H9 (cell line): ENCODE measurements around the gene FBXL16. TPM values are rescaled to one million over a fixed set of nuclear protein-coding genes. Genes with fewer than 3 reads are reported as not detected.
A peak's percentile ranks its signal among the peaks of the same experiment; 100 is the strongest.

Experiments
- DNase-seq: peaks from one replicate; pipeline ENCODE4 v3.0.0-alpha.2; 2017
- H2AFZ ChIP-seq: one replicate; pipeline ENCODE4 v1.6.1; 2013; ENCODE audit warnings: mild to moderate bottlenecking, low read length, control low read depth, moderate library complexity
- H2AK5ac ChIP-seq: 2 replicates; pipeline ENCODE4 v1.6.1; 2013; ENCODE audit warnings: low read length, control low read depth, mixed read lengths; ENCODE audit not compliant: insufficient read length
- H2BK120ac ChIP-seq: one replicate; pipeline ENCODE4 v1.6.1; 2013; ENCODE audit warnings: low read depth, mild to moderate bottlenecking, low read length, control low read depth, inconsistent platforms; ENCODE audit not compliant: poor library complexity, severe bottlenecking
- H2BK12ac ChIP-seq: 2 replicates; pipeline ENCODE4 v1.6.1; 2013; ENCODE audit warnings: low read length, control low read depth, mixed read lengths, low read depth; ENCODE audit not compliant: insufficient read length
- H2BK15ac ChIP-seq: 2 replicates; pipeline ENCODE4 v1.6.1; 2013; ENCODE audit warnings: low read depth, low read length, control low read depth
- H2BK20ac ChIP-seq: one replicate; pipeline ENCODE4 v1.6.1; 2013; ENCODE audit warnings: low read depth, mild to moderate bottlenecking, low read length, control low read depth, inconsistent platforms; ENCODE audit not compliant: poor library complexity, severe bottlenecking
- H2BK5ac ChIP-seq: 2 replicates; pipeline ENCODE4 v1.6.1; 2013; ENCODE audit warnings: low read length, control low read depth, mixed read lengths; ENCODE audit not compliant: insufficient read length
- H3K14ac ChIP-seq: 2 replicates; pipeline ENCODE4 v1.6.1; 2013; ENCODE audit warnings: low read length, control low read depth; ENCODE audit not compliant: insufficient read depth
- H3K18ac ChIP-seq: 2 replicates; pipeline ENCODE4 v1.6.1; 2013; ENCODE audit warnings: low read depth, mild to moderate bottlenecking, mixed read lengths, low read length, control low read depth; ENCODE audit not compliant: insufficient read length
- H3K23ac ChIP-seq: 2 replicates; pipeline ENCODE4 v1.6.1; 2013; ENCODE audit warnings: low read length, control low read depth, mixed read lengths, low read depth; ENCODE audit not compliant: insufficient read length
- H3K23me2 ChIP-seq: 2 replicates; pipeline ENCODE4 v1.6.1; 2013; ENCODE audit warnings: low read depth, mild to moderate bottlenecking, mixed read lengths, low read length, control low read depth; ENCODE audit not compliant: insufficient read length, poor library complexity, severe bottlenecking
- H3K27ac ChIP-seq: 2 replicates; pipeline ENCODE4 v1.5.1; 2013; ENCODE audit warnings: low read length, control low read depth, mixed read lengths, low read depth; ENCODE audit not compliant: insufficient read length
- H3K27me3 ChIP-seq: 2 replicates; pipeline ENCODE4 v1.6.1; 2013; ENCODE audit warnings: low read length, control low read depth, inconsistent platforms; ENCODE audit not compliant: insufficient read depth
- H3K4ac ChIP-seq: 2 replicates; pipeline ENCODE4 v1.6.1; 2013; ENCODE audit warnings: low read depth, mild to moderate bottlenecking, control low read depth, inconsistent platforms, low read length, moderate library complexity
- H3K4me1 ChIP-seq: 2 replicates; pipeline ENCODE4 v1.6.1; 2013; ENCODE audit warnings: low read length, control low read depth, inconsistent platforms; ENCODE audit not compliant: insufficient read depth
- H3K4me2 ChIP-seq: 2 replicates; pipeline ENCODE4 v1.6.1; 2013; ENCODE audit warnings: low read length, control low read depth, mixed read lengths; ENCODE audit not compliant: insufficient read length, insufficient read depth
- H3K56ac ChIP-seq: 2 replicates; pipeline ENCODE4 v1.6.1; 2013; ENCODE audit warnings: low read depth, mild to moderate bottlenecking, mixed read lengths, low read length, control low read depth; ENCODE audit not compliant: insufficient read length
- H3K79me1 ChIP-seq: 2 replicates; pipeline ENCODE4 v1.6.1; 2013; ENCODE audit warnings: low read depth, mild to moderate bottlenecking, moderate library complexity, low read length, control low read depth, inconsistent platforms; ENCODE audit not compliant: insufficient read depth, poor library complexity, severe bottlenecking
- H3K79me2 ChIP-seq: 2 replicates; pipeline ENCODE4 v1.6.1; 2013; ENCODE audit warnings: low read length, control low read depth, inconsistent platforms; ENCODE audit not compliant: insufficient read depth
- H3K9ac ChIP-seq: 2 replicates; pipeline ENCODE4 v1.6.1; 2013; ENCODE audit warnings: low read length, control low read depth, mixed read lengths; ENCODE audit not compliant: insufficient read length; ENCODE audit errors: extremely low read depth
- H3K9me3 ChIP-seq: one replicate; pipeline ENCODE4 v1.6.1; 2013; ENCODE audit warnings: low read depth, low read length, inconsistent platforms; ENCODE audit not compliant: control insufficient read depth
- H3T11ph ChIP-seq: one replicate; pipeline ENCODE4 v1.6.1; 2013; ENCODE audit warnings: mild to moderate bottlenecking, low read length, control low read depth, inconsistent platforms
- H4K20me1 ChIP-seq: one replicate; pipeline ENCODE4 v1.6.1; 2013; ENCODE audit not compliant: control insufficient read depth, insufficient read length, insufficient read depth
- H4K5ac ChIP-seq: 2 replicates; pipeline ENCODE4 v1.6.1; 2013; ENCODE audit warnings: low read depth, mild to moderate bottlenecking, mixed read lengths, low read length, control low read depth; ENCODE audit not compliant: insufficient read length
- H4K8ac ChIP-seq: replicated peaks from 2 replicates; pipeline ENCODE4 v1.6.1; 2013; ENCODE audit warnings: low read length, control low read depth, mixed read lengths, low read depth; ENCODE audit not compliant: insufficient read length
- H4K91ac ChIP-seq: 2 replicates; pipeline ENCODE4 v1.6.1; 2013; ENCODE audit warnings: low read depth, mild to moderate bottlenecking, moderate library complexity, mixed read lengths, low read length, control low read depth; ENCODE audit not compliant: insufficient read length
- H3K27ac Mint-ChIP-seq, 3 experiments: 2 replicates in 2 of 3; 3 replicates in 1 of 3; pipeline ENCODE4 v1.8.0; 2020 to 2021; ENCODE audit warnings: mixed read lengths in 3 of 3, mild to moderate bottlenecking in 1 of 3, moderate library complexity in 1 of 3
- H3K27me3 Mint-ChIP-seq: 2 replicates; pipeline ENCODE4 v1.8.0; 2021; ENCODE audit warnings: low read depth, mild to moderate bottlenecking, moderate library complexity, mixed read lengths
- H3K36me3 Mint-ChIP-seq, 3 experiments: 2 replicates in 2 of 3; 3 replicates in 1 of 3; pipeline ENCODE4 v1.8.0; 2020 to 2021; ENCODE audit warnings: low read depth in 3 of 3, mixed read lengths in 3 of 3; ENCODE audit not compliant: insufficient read depth in 1 of 3
- H3K4me1 Mint-ChIP-seq, 2 experiments: 2 replicates each; pipeline ENCODE4 v1.8.0; 2020; ENCODE audit warnings: mixed read lengths in 2 of 2
- H3K4me3 Mint-ChIP-seq, 2 experiments: 2 replicates in 1 of 2; 3 replicates in 1 of 2; pipeline ENCODE4 v1.8.0; 2020 to 2021; ENCODE audit warnings: mild to moderate bottlenecking in 2 of 2, mixed read lengths in 2 of 2, moderate library complexity in 1 of 2
- H3K9me3 Mint-ChIP-seq, 2 experiments: 2 replicates in 1 of 2; 3 replicates in 1 of 2; pipeline ENCODE4 v1.8.0; 2020; ENCODE audit warnings: mild to moderate bottlenecking in 2 of 2, mixed read lengths in 2 of 2, moderate library complexity in 1 of 2
- WGBS: extraction: QIAGEN DNeasy Blood & Tissue Kit; methylation state at CpG from one replicate; pipeline ENCODE4 v1.1.7; 2013; ENCODE audit warnings: missing lambda C conversion rate, low lambda C conversion rate, mixed read lengths; ENCODE audit not compliant: insufficient read length; ENCODE audit errors: extremely low coverage; 5-methylcytosine and 5-hydroxymethylcytosine counted together
- total RNA-seq: library from RNA; stranded (reverse); gene quantifications from 2 replicates; pipeline ENCODE4 v1.2.1, GENCODE V29; 2021
- TF ChIP-seq, protein P1 (sequence below): fragments of 200-600 bp; sonication (generic); conservative IDR thresholded peaks from 3 replicates; pipeline ENCODE4 v1.8.0; 2021; ENCODE audit warnings: antibody characterized with exemption, mild to moderate bottlenecking

Gene FBXL16
- total RNA-seq, 1 experiment from 2014 or later = 9.6 TPM

DNA sequence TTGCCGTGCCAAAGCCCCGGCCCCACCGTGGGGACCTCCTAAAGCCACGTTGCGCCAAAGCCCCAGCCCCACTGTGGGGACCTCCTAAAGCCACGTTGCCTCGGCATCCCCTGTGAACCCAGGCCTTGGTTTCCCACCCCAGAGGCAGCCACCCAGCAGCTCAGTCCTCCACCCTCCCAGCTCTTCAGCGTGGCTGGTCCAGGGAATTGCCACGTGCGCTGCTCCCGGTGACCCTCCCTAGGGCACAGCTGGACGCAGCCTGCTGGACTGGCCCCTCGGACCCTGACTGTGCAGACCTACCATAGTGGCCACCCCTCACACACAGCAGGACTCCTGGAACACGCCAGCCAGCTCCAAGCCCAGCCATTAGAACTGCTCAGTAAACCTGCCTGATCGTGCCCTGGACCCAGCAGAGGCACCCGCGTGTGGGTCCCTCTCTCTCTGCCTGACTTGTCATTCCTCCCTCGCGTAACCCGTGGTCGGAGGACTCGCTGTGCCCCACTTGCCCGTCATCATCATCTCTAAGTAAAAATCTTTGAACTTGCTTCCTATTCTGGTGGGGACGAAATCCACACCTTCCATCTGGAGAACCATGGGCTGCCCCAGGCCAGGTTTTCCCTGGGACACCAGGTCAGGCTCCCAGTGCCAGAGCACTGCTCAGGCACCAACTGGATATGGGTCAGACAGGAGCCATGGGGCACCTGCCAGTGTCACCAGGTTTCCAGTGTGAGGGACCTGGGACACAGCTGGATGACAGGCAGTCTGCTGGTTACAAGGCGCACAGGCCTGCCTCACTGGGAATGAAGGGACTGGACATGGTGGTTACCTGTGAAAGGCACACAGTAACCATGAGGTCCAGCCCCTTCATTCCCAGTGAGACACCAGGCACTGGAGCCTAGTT lies 29.6 kb upstream of the FBXL16 start:
- Mint-ChIP-seq H3K27ac (0 out of 7 replicates have a peak overlapping the region, but pooled peaks of 1 of the 3 experiments have one; percentile 40), H3K9me3 (no peaks in the 10 kb centered on the region), H3K4me3 (no peak overlapping the region), H3K27me3 (no peaks in the 10 kb centered on the region), H3K4me1 (peaks cover 9 to 13% of the 10 kb centered on the region in 2 experiments), H3K36me3 (peaks cover 5 to 36% (median 29%) of the 10 kb centered on the region in 3 experiments; a peak in 6 of 7 replicates)
- peaks cover 2% of the 10 kb centered on the region; the same call in 1 of the 2 replicates for H3K4me1 ChIP-seq
- no peak overlapping the region for H2BK120ac ChIP-seq
- TF ChIP-seq, protein P1, sequence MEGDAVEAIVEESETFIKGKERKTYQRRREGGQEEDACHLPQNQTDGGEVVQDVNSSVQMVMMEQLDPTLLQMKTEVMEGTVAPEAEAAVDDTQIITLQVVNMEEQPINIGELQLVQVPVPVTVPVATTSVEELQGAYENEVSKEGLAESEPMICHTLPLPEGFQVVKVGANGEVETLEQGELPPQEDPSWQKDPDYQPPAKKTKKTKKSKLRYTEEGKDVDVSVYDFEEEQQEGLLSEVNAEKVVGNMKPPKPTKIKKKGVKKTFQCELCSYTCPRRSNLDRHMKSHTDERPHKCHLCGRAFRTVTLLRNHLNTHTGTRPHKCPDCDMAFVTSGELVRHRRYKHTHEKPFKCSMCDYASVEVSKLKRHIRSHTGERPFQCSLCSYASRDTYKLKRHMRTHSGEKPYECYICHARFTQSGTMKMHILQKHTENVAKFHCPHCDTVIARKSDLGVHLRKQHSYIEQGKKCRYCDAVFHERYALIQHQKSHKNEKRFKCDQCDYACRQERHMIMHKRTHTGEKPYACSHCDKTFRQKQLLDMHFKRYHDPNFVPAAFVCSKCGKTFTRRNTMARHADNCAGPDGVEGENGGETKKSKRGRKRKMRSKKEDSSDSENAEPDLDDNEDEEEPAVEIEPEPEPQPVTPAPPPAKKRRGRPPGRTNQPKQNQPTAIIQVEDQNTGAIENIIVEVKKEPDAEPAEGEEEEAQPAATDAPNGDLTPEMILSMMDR = no peak
- no peak overlapping the region for H3K18ac ChIP-seq
- no peak overlapping the region for H3K14ac ChIP-seq
- WGBS = no CpG with 5 or more reads among the region's 25 CpGs
- no peak overlapping the region for H3K23ac ChIP-seq
- H2BK15ac ChIP-seq = no peak overlapping the region
- H3K79me1 ChIP-seq = no peaks in the 10 kb centered on the region
- H2BK12ac ChIP-seq = no peak overlapping the region
- peaks cover 3% of the 10 kb centered on the region for H3K23me2 ChIP-seq
- no peak overlapping the region for H3K9ac ChIP-seq
- no peak overlapping the region for H4K8ac ChIP-seq
- no peak overlapping the region for H2BK5ac ChIP-seq
- no peak overlapping the region for H3K56ac ChIP-seq
- no peak overlapping the region for H3K4me2 ChIP-seq
- no peak overlapping the region for H2BK20ac ChIP-seq
- H3K79me2 ChIP-seq = no peaks in the 10 kb centered on the region
- no peak overlapping the region for H3K27ac ChIP-seq
- H3K27me3 ChIP-seq = no peaks in the 10 kb centered on the region
- no peak overlapping the region for H3K4ac ChIP-seq
- no peaks in the 10 kb centered on the region for H4K20me1 ChIP-seq
- H4K91ac ChIP-seq = no peak overlapping the region
- H2AK5ac ChIP-seq = no peak overlapping the region
- no peak overlapping the region for H3T11ph ChIP-seq
- H2AFZ ChIP-seq = no peak overlapping the region
- DNase-seq = no peak
- H4K5ac ChIP-seq = no peak overlapping the region
- H3K9me3 ChIP-seq = no peaks in the 10 kb centered on the region
